Muscle of back (tissue), 11 donors: Measurements from ENCODE around the gene SOS1. TPM values are rescaled to one million over a fixed set of nuclear protein-coding genes. Genes with fewer than 3 reads are reported as not detected.
"Not testable (repeated sequence)": the region's sequence is repeated elsewhere in the genome, so short reads cannot be mapped to it uniquely, and the experiment has no call there.

ENCODE experiments used
- DNase-seq, 3 donors: peaks; one replicate each; pipeline versions ENCODE4 v3.0.0 to v3.0.0-alpha.2; 2013
- polyA plus RNA-seq, 10 donors: library from polyadenylated mRNA; unstranded; fragments of 120-200 nt; gene quantifications; one replicate each; pipeline ENCODE4 v1.2.1, GENCODE V29; 2013; ENCODE audit not compliant: insufficient read length in 10 of 10

Gene SOS1
- polyA plus RNA-seq, 10 donors = 23.3 to 44.2 (median 30.3) TPM

GRCh38 chr2:39139511-39140237 lies 18.8 kb upstream of the SOS1 start:
- DNase-seq = no peak

DNA sequence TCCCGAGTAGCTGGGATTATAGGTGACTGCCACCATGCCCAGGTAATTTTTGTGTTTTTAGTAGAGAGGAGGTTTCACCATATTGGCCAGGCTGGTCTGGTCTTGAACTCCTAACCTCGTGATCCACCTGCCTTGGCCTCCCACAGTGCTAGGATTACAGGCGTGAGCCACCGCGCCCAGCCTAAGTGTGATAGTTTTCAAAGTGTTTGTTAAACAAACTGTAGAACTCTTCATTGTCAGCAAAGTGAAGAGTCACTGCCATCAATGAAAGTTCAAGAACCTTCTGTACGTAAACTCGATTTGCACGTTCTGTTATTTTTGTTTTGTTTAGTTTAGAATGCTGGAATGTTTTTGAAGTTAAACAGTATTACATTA lies 18.0 kb upstream of the SOS1 start:
- DNase-seq = no peak

GRCh38 chr2:39138187-39138836 lies 17.5 kb upstream of the SOS1 start:
- DNase-seq = not testable (repeated sequence)

DNA sequence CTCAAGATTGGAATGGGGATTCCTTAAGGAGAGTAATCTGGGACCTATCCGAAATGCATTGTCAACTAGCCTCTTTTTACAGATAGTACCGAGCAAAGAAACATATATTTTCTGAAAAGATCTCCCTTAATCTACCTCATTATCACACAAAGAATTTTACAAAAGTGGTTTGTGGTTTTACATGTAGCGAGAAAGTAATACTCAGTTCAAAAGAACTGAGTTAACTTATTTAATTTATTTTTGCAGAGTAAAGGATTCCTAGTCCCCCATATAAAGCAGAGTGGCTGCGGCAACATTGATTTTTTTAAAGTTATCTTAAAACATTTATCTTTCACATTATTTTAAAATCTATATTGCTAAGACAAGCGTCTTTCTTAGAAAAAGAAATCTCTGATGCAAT lies 15.9 kb upstream of the SOS1 start:
- no peak for DNase-seq

- no peak for DNase-seq
Observed at GRCh38 chr2:39135690-39136259, 14.9 kb upstream of the SOS1 start.

- no peak for DNase-seq
Observed at GRCh38 chr2:39133215-39133851, 12.5 kb upstream of the SOS1 start.

DNA sequence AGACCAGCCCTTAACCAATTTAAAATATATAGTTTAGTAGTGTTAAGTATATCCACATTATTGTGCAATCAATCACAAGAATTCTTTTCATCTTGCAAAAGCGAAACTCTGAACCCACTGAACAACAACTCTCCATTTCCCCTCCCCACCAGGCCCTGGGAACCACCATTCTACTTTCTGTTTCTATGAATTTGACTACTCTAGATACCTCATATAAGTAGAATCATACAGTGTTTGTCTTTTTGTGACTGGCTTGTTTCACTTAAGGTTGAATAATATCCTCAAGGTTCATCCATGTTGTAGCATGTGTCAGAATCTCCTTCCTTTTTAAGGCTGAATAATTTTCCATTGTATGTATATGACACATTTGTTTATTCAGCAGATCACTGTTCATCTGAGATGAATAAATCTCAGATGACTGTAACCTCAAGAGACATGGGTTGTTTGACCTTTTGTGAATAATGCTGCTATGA lies 8.1 kb upstream of the SOS1 start:
- no peak for DNase-seq

DNA sequence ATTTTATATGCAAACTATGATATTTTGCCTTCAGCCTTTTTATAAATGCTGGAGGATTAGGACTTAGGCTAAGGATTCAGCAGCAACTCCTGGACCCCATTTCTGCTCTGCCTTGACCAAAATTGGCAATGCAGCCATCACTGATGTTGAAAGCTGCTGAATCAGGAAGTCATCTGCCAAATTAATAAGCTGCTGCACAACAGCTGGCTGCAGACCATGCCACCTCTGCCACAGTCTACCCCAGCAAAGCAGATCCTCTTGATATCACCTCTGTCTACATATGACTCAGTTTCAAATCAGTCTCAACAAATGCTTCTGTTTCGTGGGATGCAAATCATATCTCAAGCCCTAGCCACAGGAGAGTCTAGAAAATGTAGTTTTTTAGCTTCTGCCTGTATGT lies 7.1 kb upstream of the SOS1 start:
- peak in 1 of 3 donors; percentile 30 for DNase-seq

DNA sequence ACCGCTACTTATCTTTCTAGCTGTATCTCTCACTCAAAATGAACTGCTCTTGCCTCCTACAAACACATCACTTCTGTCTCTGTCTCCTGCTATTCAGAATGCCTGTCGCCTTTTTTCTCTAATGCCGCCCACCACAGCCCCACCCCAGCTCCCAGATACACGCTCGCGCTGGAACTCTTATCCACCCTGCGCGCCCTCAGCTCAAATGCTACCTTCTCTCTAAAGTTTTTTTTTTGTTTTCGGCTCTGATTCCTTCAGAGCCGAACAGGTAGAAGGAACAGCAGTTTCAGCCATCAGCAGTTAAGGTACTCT lies 3.9 kb upstream of the SOS1 start:
- DNase-seq = no peak

DNA sequence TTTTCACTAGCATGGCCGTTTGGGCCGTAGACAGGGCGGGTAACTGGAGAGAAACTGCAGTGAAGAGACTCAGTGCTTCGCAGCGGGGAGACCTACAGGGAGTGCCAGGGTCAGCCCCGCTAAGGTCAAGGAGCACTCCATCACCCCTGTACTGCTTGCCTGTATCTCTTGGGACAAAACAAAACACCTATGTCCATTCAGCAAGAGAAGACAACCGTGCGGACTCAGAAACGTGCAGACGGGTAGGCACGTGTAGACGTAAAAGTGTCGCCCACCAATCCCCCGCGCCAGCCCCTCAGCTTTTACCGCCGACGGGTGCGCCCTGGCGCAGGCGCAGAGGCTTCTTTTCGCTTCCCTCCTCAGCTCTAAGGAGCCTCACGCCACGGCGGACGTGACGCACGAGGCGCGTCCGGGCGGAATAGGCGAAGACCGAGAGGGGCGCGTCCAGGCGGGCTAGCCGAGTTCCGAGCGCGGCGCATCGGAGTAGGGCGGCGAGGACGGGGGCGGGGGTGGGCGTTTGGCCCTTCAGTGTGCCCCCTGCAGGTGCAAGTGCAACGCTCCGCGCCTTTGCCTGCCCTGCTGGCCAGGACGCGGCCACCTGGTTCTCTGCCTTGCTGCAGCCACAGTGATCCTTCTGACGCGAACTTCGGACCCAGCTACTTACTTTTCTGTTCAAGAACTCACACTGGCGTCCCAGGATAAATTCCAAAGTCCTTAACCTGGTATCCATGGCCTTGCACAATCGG lies 3.3 kb upstream of the SOS1 start:
- DNase-seq = peak; percentile 97 to 99 (median 98)

DNA sequence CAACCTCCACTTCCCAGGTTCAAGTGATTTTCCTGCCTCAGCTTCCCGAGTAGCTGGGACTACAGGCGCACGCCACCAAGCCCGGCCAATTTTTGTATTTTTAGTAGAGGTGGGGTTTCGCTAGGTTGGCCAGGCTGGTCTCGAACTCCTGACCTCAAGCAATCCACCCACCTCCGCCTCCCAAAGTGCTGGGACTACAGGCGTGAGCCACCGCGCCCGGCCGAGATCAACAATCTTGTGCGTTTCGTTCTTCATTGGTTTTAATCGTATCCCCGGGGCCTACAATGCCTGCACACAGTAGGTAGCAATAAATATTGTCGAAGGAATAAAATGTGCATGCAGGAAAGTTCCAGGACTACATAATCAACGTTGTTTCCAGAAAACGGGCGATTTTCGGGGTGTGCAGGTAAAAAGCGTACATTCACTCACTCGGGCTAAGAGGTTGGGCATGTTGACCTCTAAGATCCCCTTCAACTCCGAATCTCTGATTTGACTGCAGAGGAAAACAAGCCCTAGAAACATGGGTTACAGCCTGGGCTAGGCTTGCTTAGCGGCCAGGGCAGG lies 2.7 kb upstream of the SOS1 start:
- no peak for DNase-seq

DNA sequence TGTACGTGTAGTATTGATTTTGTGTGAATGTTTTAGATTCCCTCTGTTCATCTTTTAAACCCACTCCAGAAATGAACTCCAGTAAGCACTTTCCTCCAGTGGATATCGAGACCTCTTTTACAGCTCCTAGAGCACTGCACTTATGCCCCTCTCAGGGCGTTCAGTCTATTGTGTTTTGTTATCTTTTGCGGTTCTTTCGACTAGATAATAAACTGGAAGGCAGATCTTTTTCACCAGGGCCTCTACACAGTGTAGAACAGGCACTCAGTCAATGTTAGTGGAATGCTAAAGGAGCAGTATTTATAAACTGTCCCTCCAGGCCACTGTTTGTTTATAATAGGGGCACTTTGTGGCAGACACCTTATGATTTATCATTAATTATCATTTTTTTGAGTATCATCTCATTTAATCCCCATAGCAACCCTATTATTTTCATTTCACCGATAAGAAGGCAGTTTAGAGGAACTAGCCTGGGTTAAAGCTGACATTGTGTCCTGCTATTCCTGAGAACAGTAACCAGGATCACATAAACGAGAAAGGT lies 742 bp upstream of the SOS1 start:
- DNase-seq = peak in 1 of 3 donors; percentile 17

DNA sequence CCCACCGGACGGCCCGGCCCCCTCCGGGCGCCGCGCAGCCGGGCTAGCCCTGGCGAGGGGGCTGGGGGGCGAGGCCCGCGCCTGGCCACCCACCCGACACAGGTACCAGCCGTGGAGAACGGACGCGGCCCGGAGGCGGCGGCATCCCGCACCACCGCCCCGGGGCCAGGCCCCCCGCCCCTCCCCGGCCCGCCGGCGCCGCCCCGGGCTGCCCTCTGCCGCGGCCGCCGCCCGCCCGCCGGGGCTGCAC lies 405 bp downstream of the SOS1 start:
- DNase-seq = no peak

DNA sequence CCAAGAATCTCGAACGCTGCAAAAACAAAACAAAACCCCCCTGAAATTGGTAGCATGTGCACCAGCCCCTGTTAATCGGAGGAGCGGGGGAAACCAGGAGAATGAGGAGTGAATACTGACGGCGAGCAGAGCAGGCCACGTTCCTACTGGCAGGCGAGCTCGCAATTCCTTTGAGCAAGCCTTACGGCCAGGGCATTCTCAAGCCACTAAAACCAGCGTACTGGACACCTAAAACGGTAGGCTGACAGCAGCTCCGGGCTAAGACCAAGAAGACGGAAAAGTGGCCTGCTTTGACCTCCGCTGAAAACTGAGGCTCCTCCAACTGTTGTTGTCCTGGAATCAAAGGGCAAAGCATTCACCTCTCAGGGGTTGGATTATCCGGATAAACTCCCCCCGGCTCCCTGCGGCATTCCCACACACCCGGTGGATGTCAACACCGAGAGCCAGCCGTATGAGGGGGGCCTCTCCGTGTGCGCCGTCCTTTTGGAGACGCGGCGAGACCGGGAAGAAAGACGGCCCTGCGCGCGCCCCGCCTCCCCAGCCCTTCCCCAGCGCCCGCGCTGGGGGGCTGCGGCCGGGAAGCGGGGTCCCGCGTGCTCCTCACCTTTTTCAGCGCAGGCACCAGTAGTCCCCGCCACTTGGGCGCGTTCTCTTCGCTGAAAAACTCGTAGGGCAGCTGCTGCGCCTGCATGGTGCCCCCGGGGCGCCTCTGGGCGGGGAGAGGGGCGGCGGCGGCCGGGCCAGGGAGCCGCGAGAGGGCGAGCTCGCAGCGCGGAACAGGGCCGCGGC lies 925 bp downstream of the SOS1 start:
- peak in 2 of 3 donors; percentile 63 to 91 for DNase-seq

- DNase-seq = peak in 1 of 3 donors; percentile 37
Observed at GRCh38 chr2:39118786-39119499, 1.9 kb downstream of the SOS1 start.

DNA sequence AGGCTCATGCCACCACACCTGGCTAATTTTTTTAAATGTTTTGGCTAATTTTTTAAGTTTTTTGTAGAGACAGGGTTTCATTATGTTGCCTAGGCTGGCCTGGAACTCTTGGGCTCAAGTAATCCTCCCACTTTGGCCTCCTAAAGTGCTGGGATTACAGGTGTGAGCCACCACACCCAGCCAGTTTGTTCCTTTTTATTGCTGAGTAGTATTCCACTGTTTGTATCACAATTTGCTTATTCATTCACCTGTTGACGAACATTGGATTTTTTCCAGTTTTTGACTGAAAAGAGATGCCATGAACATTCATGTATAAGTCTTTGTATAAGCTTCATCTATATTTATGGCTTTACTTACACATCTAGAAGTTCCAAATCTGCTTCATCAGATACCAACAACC lies 5.3 kb downstream of the SOS1 start:
- no peak for DNase-seq

DNA sequence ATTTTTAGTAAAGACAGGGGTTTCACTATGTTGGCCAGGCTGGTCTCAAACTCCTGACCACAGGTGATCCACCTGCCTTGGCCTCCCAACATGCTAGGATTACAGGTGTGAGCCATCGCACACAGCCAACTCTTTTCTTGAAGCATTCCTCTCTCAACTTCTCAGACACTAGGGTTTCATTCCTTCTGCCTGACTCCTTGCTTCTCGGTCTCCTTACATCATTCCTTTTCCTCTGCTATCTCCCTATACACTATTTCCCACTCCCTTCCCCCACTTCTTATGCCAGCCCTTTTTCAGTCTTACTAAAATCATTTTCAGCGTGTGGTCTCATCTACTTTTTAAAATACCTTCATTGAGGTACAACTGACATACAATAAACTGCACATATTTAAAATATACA lies 6.1 kb downstream of the SOS1 start:
- no peak for DNase-seq

DNA sequence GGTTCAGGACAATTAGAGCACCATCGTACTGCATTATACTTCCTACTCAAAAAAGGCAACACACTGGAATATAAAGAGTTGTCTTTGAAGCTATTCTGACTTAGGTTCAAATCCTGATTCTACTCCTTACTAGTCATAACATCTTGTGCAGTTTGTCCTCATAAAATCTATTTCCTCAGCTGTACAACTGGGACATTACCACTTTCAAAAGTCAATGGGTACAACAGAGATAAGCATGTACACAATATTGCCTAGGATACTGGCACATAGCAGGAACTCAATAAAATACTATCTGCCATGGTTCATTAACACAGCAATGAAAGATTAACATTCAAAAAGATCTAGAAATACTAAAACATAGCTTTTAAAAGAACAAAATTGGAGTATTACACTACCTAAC lies 11.3 kb downstream of the SOS1 start:
- no peak for DNase-seq

DNA sequence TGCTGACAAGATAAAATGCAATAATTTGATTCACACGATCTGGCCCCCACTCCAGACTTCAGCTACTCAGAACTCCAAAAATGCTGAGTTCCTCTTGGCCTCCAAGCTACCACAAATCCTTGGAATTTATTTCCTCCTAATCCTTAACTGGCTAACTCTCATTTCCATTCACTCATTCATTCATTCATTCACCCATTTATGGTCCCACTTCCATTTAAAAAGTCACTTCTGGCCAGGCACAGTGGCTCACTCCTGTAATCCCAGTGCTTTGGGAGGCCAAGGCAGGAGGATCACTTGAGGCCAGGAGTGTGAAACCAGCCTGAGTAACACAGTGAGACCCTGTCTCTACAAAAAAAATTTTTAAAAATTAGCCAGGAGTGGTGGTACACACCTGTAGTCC lies 12.5 kb downstream of the SOS1 start:
- no peak for DNase-seq

DNA sequence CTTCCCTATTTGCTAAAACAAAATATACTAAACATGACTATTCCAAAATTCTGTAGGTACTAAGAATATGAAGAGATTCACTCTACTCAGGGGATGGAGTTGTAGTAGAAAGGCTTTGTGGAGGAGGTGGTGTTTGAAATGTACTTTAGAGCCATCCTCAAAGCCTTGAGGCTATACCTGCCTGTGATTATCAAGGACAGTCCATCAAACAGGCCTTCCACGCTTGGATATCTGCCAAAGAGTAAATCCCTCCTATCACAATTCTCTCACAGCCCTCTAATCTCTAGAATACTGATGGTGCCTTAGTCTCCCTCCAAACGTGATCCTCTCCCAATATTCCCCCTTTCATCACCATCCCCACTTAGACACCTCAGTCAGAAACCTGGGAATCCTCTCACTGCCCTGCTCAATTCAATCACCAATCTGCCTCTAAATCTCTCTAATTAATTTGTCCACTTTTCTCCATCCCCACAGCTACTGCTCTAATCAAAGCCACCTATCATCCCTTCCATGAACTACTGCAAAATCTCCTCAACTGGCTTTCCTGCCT lies 13.1 kb downstream of the SOS1 start:
- no peak for DNase-seq
